HEK293 (cell line): ENCODE data around the gene ALOXE3.

Experiments
- CTCF ChIP-seq: fragments of 450-650 bp; formaldehyde crosslinking; IDR thresholded peaks from 2 replicates; pipeline ENCODE4 v1.5.1; 2016; ENCODE audit warnings: missing biosample characterization, missing genetic modification characterization
- ELK4 ChIP-seq: IDR thresholded peaks from 2 replicates; pipeline ENCODE4 v1.6.1; 2011; ENCODE audit warnings: mild to moderate bottlenecking, low read depth, low read length, borderline replicate concordance
- FEZF1 ChIP-seq: fragments of 450-650 bp; formaldehyde crosslinking; IDR thresholded peaks from 2 replicates; pipeline ENCODE4 v1.5.1; 2016; ENCODE audit warnings: missing biosample characterization, missing genetic modification characterization
- HIC1 ChIP-seq: fragments of 450-650 bp; formaldehyde crosslinking; IDR thresholded peaks from 2 replicates; pipeline ENCODE4 v1.5.1; 2016; ENCODE audit warnings: missing biosample characterization, missing genetic modification characterization
- IKZF3 ChIP-seq: fragments of 450-650 bp; IDR thresholded peaks from 2 replicates; pipeline ENCODE4 v1.5.0; 2018; ENCODE audit warnings: missing biosample characterization, mild to moderate bottlenecking, missing genetic modification characterization, moderate library complexity
- KLF1 ChIP-seq: fragments of 450-650 bp; formaldehyde crosslinking; IDR thresholded peaks from 2 replicates; pipeline ENCODE4 v1.5.1; 2016; ENCODE audit warnings: missing biosample characterization, missing genetic modification characterization
- KLF16 ChIP-seq: fragments of 450-650 bp; formaldehyde crosslinking; IDR thresholded peaks from 2 replicates; pipeline ENCODE4 v1.5.1; 2017; ENCODE audit warnings: missing biosample characterization, missing genetic modification characterization
- PATZ1 ChIP-seq: fragments of 450-650 bp; formaldehyde crosslinking; IDR thresholded peaks from 2 replicates; pipeline ENCODE4 v1.5.1; 2016; ENCODE audit warnings: missing biosample characterization, missing genetic modification characterization
- SP3 ChIP-seq: fragments of 450-650 bp; formaldehyde crosslinking; IDR thresholded peaks from 2 replicates; pipeline ENCODE4 v1.5.1; 2016; ENCODE audit warnings: missing biosample characterization, missing genetic modification characterization
- ZFHX2 ChIP-seq: fragments of 450-650 bp; formaldehyde crosslinking; conservative IDR thresholded peaks from 2 replicates; pipeline ENCODE4 v1.5.1; 2016; ENCODE audit warnings: missing biosample characterization, missing genetic modification characterization
- ZIC2 ChIP-seq: fragments of 450-650 bp; formaldehyde crosslinking; IDR thresholded peaks from 2 replicates; pipeline ENCODE4 v1.5.1; 2016; ENCODE audit warnings: missing biosample characterization, missing genetic modification characterization
- ZNF175 ChIP-seq: fragments of 450-650 bp; formaldehyde crosslinking; IDR thresholded peaks from 2 replicates; pipeline ENCODE4 v1.5.1; 2016; ENCODE audit warnings: missing biosample characterization, missing genetic modification characterization
- ZNF2 ChIP-seq: fragments of 450-650 bp; formaldehyde crosslinking; IDR thresholded peaks from 2 replicates; pipeline ENCODE4 v1.5.1; 2016; ENCODE audit warnings: missing biosample characterization, missing genetic modification characterization
- ZNF23 ChIP-seq: fragments of 450-650 bp; formaldehyde crosslinking; IDR thresholded peaks from 2 replicates; pipeline ENCODE4 v1.5.1; 2016; ENCODE audit warnings: missing biosample characterization, missing genetic modification characterization, borderline replicate concordance
- ZNF341 ChIP-seq: fragments of 450-650 bp; formaldehyde crosslinking; IDR thresholded peaks from 2 replicates; pipeline ENCODE4; 2016; ENCODE audit warnings: low read depth, missing biosample characterization, missing genetic modification characterization
- ZNF404 ChIP-seq: fragments of 450-650 bp; formaldehyde crosslinking; IDR thresholded peaks from 2 replicates; pipeline ENCODE4 v1.5.1; 2017; ENCODE audit warnings: missing biosample characterization, missing genetic modification characterization
- ZNF488 ChIP-seq: fragments of 450-650 bp; formaldehyde crosslinking; IDR thresholded peaks from 2 replicates; pipeline ENCODE4 v1.5.1; 2016; ENCODE audit warnings: missing biosample characterization, missing genetic modification characterization
- ZNF521 ChIP-seq: fragments of 450-650 bp; formaldehyde crosslinking; IDR thresholded peaks from 2 replicates; pipeline ENCODE4 v1.5.1; 2017; ENCODE audit warnings: missing biosample characterization, mild to moderate bottlenecking, missing genetic modification characterization
- ZNF561 ChIP-seq: fragments of 450-650 bp; IDR thresholded peaks from 2 replicates; pipeline ENCODE4 v1.5.1; 2018; ENCODE audit warnings: missing biosample characterization, missing genetic modification characterization, borderline replicate concordance
- ZNF596 ChIP-seq: fragments of 450-650 bp; IDR thresholded peaks from 2 replicates; pipeline ENCODE4 v1.5.0; 2018; ENCODE audit warnings: missing biosample characterization, mild to moderate bottlenecking, missing genetic modification characterization, moderate library complexity
- ZNF639 ChIP-seq: fragments of 450-650 bp; formaldehyde crosslinking; IDR thresholded peaks from 2 replicates; pipeline ENCODE4 v1.5.1; 2016; ENCODE audit warnings: missing biosample characterization, missing genetic modification characterization
- ZNF645 ChIP-seq: fragments of 450-650 bp; formaldehyde crosslinking; IDR thresholded peaks from 2 replicates; pipeline ENCODE4; 2016; ENCODE audit warnings: missing biosample characterization, missing genetic modification characterization
- ZNF747 ChIP-seq: fragments of 450-650 bp; formaldehyde crosslinking; IDR thresholded peaks from 2 replicates; pipeline ENCODE4 v1.5.1; 2016; ENCODE audit warnings: missing biosample characterization, missing genetic modification characterization
- ZNF785 ChIP-seq: fragments of 450-650 bp; formaldehyde crosslinking; IDR thresholded peaks from 2 replicates; pipeline ENCODE4 v1.5.1; 2016; ENCODE audit warnings: missing biosample characterization, missing genetic modification characterization
- ZSCAN30 ChIP-seq: fragments of 450-650 bp; IDR thresholded peaks from 2 replicates; pipeline ENCODE4 v1.5.1; 2018; ENCODE audit warnings: missing biosample characterization, mild to moderate bottlenecking, missing genetic modification characterization, moderate library complexity

The ALOXE3 gene

GRCh38 chr17:8125154-8125946, 7.0 kb upstream of the ALOXE3 start (continued):
- TF ChIP-seq KLF16 (tag by site-specific recombination) (peak; percentile 75; the same call in 1 of the 2 replicates), ZNF596 (tag by site-specific recombination) (no peak), ZSCAN30 (peak; percentile 90), ZNF404 (tag by site-specific recombination) (no peak), ZIC2 (tag by site-specific recombination) (no peak), ZNF639 (tag by site-specific recombination) (no peak), ZNF488 (tag by site-specific recombination) (no peak), KLF1 (tag by site-specific recombination) (0 out of 2 replicates have a peak, but pooled peaks have one; percentile 28), HIC1 (no peak), ZNF561 (tag by site-specific recombination) (peak; percentile 95), ZNF341 (tag by site-specific recombination) (0 out of 2 replicates have a peak, but pooled peaks have one; percentile 8), ZNF175 (no peak), ZNF23 (no peak), ZNF521 (no peak), ZNF2 (tag by site-specific recombination) (no peak; the same call in 1 of the 2 replicates), PATZ1 (peak; percentile 23), IKZF3 (tag by site-specific recombination) (peak; percentile 3; the same call in 1 of the 2 replicates), CTCF (tag by site-specific recombination) (no peak), ZFHX2 (tag by site-specific recombination) (peak; percentile 53), SP3 (peak; percentile 24), ELK4 (no peak), FEZF1 (tag by site-specific recombination) (no peak), ZNF645 (tag by site-specific recombination) (no peak), ZNF785 (tag by site-specific recombination) (no peak), ZNF747 (tag by site-specific recombination) (no peak)
